ENCODE data around the gene TMEFF2. TPM values are rescaled to one million over a fixed set of nuclear protein-coding genes. Genes with fewer than 3 reads are reported as not detected.

TMEFF2 gene
- polyA plus RNA-seq, 1 of the 3 experiments (the other 2 are of a cell fraction) = 5.4 TPM

DNA sequence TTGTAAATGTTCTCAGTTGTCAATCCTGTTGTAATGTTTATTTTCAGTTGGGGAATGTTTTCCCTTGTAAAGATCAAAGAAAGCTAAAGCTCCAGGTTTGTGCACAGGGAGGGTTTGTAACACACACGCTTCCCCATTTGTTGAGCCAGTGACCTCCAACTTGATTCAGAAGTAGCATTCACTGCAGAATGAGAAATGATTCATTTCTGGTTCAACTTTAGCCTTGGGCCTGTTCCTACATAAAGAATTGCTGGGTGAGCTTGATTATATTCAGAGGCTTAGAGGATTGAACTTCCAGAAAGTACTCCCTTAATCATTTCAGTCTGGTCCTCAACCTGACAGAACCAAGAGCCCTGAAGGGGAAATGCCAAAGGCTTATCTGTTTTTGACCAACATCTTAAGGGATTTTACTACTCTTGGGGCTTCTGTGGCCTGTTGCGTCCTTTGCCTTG, 277.3 kb downstream of the TMEFF2 start:
- DNase-seq = no peak
- Histone ChIP-seq H3K4me3 (ENCODE audit: low read depth in 2 of 2, low read length in 1 of 2) (no peak overlapping the region), H4K20me1 (ENCODE audit: insufficient read depth) (no peaks in the 10 kb centered on the region), H3K9me2 (no peaks in the 10 kb centered on the region), H3K27me3 (ENCODE audit: insufficient read depth) (no peaks in the 10 kb centered on the region), H3K79me2 (ENCODE audit: insufficient read depth) (no peaks in the 10 kb centered on the region), H3K4me1 (ENCODE audit: control insufficient read depth in 1 of 2, insufficient read depth in 2 of 2, low read depth in 1 of 2, low read length in 1 of 2) (peaks cover 0 to 11% of the 10 kb centered on the region in 2 experiments; a peak in 2 of 4 replicates), H3K9ac (no peak overlapping the region), H3K9me3 (no peaks in the 10 kb centered on the region), H3F3A (replicated peaks; ENCODE audit: insufficient read depth) (no peaks in the 10 kb centered on the region), H3K36me3 (replicated peaks in 1 of 2; ENCODE audit: control insufficient read depth in 1 of 2, insufficient read depth in 2 of 2, low read length in 1 of 2) (no peaks in the 10 kb centered on the region), H2AFZ (ENCODE audit: low read depth) (no peak overlapping the region), H3K4me2 (no peak overlapping the region), H3K27ac (ENCODE audit: low read depth in 2 of 2, low read length in 1 of 2) (peak overlapping the region in 1 of 2 experiments; percentile 39; a peak in 1 of 4 replicates)
- ChIA-PET CTCF (interaction anchor here (0.6 to 0.7 kb wide), 2 partner anchors 14 to 245 kb away, joined by 3 read pairs; no protein-coding TSS in a partner anchor), POLR2A (interaction anchor here (0.7 kb wide), 1 partner anchor 502 kb away, joined by 6 read pairs; no protein-coding TSS in a partner anchor)
- WGBS (ENCODE audit: low lambda C conversion rate) = 97% methylated on average over 2 of the region's 2 CpGs
- TF ChIP-seq FOSL2 (IDR thresholded peaks at IDR 0.05; ENCODE audit: borderline replicate concordance, low read depth) (no peak), ELF1 (IDR thresholded peaks at IDR 0.05) (no peak), NFIC (IDR thresholded peaks at IDR 0.05; ENCODE audit: borderline replicate concordance) (no peak), GABPA (IDR thresholded peaks at IDR 0.05; ENCODE audit: low read depth) (no peak), TCF12 (IDR thresholded peaks at IDR 0.05) (no peak), MXI1 (IDR thresholded peaks at IDR 0.05; ENCODE audit: low read depth, low read length) (no peak), EP300 (IDR thresholded peaks at IDR 0.05; ENCODE audit: borderline replicate concordance in 1 of 2, low read depth in 1 of 2, low read length in 1 of 2) (no peak), MEF2A (IDR thresholded peaks at IDR 0.05; ENCODE audit: borderline replicate concordance, low read depth) (no peak), RAD21 (IDR thresholded peaks at IDR 0.05; ENCODE audit: low read length) (no peak), SIN3A (IDR thresholded peaks at IDR 0.05; ENCODE audit: borderline replicate concordance, low read depth, low read length) (no peak), TEAD4 (IDR thresholded peaks at IDR 0.05; ENCODE audit: borderline replicate concordance, insufficient read depth) (no peak), FOXM1 (IDR thresholded peaks at IDR 0.05; ENCODE audit: low read depth) (no peak), RCOR1 (IDR thresholded peaks at IDR 0.05; ENCODE audit: low read length) (no peak), RXRA (IDR thresholded peaks at IDR 0.05; ENCODE audit: borderline replicate concordance, low read depth) (no peak), FOXJ3 (CRISPR knock-in tag; IDR thresholded peaks at IDR 0.05) (no peak)
- TF ChIP-seq, protein P1, sequence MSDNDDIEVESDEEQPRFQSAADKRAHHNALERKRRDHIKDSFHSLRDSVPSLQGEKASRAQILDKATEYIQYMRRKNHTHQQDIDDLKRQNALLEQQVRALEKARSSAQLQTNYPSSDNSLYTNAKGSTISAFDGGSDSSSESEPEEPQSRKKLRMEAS (IDR thresholded peaks at IDR 0.05; ENCODE audit: low read depth) = no peak
- TF ChIP-seq, protein P2, sequence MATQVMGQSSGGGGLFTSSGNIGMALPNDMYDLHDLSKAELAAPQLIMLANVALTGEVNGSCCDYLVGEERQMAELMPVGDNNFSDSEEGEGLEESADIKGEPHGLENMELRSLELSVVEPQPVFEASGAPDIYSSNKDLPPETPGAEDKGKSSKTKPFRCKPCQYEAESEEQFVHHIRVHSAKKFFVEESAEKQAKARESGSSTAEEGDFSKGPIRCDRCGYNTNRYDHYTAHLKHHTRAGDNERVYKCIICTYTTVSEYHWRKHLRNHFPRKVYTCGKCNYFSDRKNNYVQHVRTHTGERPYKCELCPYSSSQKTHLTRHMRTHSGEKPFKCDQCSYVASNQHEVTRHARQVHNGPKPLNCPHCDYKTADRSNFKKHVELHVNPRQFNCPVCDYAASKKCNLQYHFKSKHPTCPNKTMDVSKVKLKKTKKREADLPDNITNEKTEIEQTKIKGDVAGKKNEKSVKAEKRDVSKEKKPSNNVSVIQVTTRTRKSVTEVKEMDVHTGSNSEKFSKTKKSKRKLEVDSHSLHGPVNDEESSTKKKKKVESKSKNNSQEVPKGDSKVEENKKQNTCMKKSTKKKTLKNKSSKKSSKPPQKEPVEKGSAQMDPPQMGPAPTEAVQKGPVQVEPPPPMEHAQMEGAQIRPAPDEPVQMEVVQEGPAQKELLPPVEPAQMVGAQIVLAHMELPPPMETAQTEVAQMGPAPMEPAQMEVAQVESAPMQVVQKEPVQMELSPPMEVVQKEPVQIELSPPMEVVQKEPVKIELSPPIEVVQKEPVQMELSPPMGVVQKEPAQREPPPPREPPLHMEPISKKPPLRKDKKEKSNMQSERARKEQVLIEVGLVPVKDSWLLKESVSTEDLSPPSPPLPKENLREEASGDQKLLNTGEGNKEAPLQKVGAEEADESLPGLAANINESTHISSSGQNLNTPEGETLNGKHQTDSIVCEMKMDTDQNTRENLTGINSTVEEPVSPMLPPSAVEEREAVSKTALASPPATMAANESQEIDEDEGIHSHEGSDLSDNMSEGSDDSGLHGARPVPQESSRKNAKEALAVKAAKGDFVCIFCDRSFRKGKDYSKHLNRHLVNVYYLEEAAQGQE (IDR thresholded peaks at IDR 0.05; ENCODE audit: low read depth, low read length) = no peak
- TF ChIP-seq, protein P3, sequence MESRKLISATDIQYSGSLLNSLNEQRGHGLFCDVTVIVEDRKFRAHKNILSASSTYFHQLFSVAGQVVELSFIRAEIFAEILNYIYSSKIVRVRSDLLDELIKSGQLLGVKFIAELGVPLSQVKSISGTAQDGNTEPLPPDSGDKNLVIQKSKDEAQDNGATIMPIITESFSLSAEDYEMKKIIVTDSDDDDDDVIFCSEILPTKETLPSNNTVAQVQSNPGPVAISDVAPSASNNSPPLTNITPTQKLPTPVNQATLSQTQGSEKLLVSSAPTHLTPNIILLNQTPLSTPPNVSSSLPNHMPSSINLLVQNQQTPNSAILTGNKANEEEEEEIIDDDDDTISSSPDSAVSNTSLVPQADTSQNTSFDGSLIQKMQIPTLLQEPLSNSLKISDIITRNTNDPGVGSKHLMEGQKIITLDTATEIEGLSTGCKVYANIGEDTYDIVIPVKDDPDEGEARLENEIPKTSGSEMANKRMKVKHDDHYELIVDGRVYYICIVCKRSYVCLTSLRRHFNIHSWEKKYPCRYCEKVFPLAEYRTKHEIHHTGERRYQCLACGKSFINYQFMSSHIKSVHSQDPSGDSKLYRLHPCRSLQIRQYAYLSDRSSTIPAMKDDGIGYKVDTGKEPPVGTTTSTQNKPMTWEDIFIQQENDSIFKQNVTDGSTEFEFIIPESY (IDR thresholded peaks at IDR 0.05; ENCODE audit: borderline replicate concordance, low read depth) = no peak
